HUDEP-2 (cell line): ENCODE measurements around the gene BSDC1.
"Not testable (repeated sequence)": the region's sequence is repeated elsewhere in the genome, so short reads cannot be mapped to it uniquely, and the experiment has no call there.

Source experiments
- DNase-seq, 76 experiments: peaks; one replicate each; lab custom pipeline; 2025; ENCODE audit not compliant: unreplicated experiment in 76 of 76; lab: John Stamatoyannopoulos, UW

The BSDC1 gene

GRCh38 chr1:32361674-32362473, 32.4 kb downstream of the BSDC1 start:
- DNase-seq: peak in 53 of 76 experiments; percentile 5 to 68 (median 40)

GRCh38 chr1:32361308-32361673, 33.0 kb downstream of the BSDC1 start:
- DNase-seq: no peak

DNA sequence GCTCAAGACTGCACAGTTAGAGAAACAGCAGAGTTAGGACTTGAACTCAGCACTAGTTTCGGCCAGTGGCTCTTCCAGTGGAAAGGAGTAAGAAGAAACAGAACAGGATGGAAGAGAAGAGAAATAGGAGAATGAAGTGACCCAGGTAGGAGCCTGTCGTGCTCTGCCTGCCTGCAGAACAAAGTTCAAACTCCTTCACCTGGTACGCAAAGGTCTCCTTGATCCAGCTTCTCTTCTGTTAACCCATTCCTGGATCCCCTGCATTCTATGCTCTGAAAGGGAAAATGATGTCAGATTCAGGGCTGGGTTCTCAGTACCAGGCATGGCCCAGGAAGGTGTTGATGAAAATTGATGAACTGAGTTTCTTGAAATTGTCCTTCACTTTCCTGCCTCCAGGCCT, 35.8 kb downstream of the BSDC1 start:
- no peak for DNase-seq

DNA sequence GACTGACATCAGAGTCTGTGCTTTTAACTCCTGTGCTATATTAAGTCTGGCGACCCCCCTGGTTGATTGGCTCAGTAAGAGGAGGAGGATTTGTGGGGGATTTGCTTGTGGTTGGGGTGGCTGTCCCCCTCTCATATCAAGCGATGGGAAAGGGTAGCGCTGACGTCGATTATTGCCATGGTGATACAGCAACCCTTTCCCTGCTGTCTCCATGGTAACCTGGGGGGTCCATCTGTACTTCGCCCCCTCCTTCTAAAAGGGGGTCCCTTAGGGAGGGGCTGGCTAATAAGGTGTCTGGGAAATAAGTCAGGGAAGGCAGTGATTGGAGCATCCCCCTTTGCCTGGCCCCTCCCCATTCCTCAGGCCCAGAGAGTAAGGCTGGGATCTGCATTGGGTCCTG, 36.6 kb downstream of the BSDC1 start:
- no peak for DNase-seq

GRCh38 chr1:32356478-32356877, 37.8 kb downstream of the BSDC1 start:
- no peak for DNase-seq

GRCh38 chr1:32355778-32356177, 38.5 kb downstream of the BSDC1 start:
- DNase-seq: not testable (repeated sequence)

DNA sequence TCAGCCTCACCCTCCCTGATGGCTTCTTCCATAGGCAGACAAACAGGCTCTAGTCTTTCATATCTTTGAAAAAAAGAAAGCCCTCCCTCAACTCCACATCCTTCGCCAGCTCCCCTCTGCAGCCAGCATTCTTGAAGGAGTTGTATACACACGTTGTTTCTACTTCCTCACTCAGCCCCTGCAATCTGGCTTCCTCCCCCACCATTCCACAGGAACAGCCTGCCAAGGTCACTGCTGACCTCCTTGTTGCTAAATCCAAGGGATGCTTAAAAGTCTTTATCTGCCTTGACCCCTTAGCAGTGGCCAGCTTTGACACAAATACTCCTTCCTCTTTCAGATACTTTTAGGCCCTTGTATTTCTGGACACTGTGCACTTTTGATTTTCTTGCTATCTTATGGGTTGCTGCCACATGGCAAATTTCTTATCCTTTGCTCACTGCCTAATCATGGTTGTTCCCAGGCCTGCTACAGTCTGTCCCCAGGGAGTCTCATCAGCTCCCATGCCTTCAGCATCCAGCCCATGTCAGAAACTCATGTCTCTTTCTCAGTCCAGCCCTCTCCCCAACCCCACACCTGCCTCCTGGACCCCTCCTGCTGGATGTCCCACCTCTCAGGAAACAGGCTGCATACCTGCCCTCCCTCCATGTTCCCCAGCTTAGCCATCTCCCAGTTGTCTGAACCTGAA, 40.2 kb downstream of the BSDC1 start:
- no peak for DNase-seq

DNA sequence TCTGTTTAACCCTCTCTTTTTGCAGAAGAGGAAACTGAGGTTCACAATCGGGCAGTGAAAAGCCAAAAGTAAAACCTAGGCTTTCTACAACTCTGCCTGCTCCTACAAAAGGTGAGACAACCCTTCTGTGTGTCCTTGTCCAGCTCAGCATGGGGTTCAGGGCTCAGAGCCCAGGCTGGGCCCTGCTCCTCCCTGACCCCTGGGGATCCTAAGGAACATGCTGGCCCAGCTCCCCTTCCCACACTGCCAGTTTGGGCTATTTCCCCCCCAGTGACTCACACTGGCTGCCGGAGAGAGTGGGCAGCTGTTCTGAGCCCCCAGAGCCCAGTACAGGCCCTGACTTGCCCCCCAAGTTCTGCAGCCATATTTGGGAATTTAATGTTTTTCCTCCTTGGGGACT, 40.8 kb downstream of the BSDC1 start:
- no peak for DNase-seq

GRCh38 chr1:32352831-32353383, 41.3 kb downstream of the BSDC1 start:
- DNase-seq: no peak

- no peak for DNase-seq
Measured at GRCh38 chr1:32352239-32352745, 41.9 kb downstream of the BSDC1 start.

DNA sequence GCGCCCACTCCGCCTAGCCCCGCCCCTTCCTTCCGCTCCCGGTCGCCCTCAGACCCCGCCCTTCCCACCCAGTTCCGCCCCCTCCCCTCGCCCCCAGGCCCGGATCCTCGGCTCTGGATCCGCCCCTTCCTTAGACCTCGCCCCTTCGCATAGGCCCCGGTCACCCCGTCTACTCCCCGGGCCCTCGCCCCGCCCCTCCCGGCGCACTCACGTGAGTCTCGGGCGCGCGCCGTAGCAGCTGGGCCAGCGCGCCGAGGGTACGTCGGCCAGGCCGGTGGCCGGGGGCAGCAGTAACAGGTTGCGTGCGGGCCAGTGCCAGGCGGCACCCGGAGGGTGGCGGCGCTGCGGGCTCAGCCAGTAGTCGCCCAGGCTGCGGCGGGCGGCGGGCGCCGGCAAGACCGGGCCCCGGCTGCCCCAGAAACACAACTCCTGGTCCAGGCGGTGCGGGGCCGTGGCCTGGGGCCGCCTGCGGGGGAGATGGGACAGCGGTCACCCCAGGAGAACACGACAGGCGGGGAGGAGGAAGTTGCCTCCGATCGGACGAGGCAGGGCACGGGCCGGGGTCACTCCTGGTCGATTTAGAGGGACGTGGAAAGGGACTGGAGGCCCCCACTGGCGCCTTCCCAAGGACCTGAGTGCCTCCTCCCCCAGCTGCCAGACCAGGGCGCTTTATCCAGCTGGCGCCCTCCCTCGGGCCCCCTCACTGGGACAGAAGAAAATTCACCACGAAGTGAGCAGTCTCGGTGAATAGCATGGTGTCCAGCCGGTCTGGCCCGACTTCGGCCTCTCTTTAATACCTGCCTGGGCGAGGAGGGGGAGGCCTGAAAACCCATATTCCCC, 42.6 kb downstream of the BSDC1 start:
- peak in 74 of 76 experiments; percentile 37 to 96 (median 91) for DNase-seq

DNA sequence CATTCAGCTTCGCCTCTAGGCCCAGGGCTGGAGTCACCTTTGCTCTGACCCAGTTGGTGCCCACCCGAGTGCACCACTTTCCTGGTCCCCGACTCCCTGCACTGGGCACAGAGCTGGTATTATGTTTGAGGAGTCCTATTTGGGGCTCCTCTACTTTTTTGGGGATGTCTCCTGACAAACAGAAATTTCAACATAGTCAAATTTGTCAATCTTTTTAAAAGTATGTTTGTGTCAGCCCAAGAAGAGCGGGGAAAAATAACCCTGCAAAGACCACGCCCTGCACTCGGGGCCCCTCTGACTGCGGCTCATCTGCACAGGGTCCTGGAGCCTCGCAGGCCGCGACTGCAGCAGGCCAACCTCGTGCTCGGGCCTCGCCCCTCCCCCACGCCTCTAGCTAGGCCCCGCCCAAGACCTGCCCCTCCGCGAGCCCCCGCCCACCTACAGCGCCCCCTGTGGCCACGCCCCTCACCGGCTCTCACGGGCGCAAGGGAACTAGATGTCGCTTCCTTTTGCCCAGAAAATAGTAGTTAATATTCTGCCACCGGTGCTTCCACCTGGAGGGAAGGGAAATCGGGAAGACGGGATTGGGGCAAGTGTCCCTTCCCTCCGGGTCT, 43.3 kb downstream of the BSDC1 start:
- DNase-seq: peak in 69 of 76 experiments; percentile 29 to 97 (median 81)

DNA sequence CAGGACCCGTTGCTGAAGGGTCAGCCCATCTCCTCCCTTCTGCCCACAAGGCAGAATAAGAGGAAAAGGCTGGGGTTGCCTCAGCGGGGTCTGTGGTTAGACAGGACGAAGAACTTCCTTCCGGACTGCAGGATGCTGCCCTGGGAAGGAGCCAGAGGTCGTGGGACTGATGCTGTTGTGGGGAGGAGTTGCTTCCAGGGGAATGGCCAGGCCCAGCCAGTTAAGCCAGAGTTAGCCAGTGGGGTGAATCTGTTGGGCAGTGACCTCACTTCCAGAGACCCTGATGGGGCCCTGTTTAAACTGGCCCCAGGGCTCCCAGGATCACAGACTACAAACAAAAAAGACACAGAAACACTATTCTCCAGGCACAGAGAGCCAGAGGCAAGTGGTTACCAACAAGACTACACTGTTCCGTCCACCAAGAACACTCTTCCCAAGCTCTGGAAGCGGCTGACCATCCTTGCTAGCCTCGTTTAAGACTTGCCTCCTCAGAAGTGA, 45.0 kb downstream of the BSDC1 start:
- DNase-seq: no peak

DNA sequence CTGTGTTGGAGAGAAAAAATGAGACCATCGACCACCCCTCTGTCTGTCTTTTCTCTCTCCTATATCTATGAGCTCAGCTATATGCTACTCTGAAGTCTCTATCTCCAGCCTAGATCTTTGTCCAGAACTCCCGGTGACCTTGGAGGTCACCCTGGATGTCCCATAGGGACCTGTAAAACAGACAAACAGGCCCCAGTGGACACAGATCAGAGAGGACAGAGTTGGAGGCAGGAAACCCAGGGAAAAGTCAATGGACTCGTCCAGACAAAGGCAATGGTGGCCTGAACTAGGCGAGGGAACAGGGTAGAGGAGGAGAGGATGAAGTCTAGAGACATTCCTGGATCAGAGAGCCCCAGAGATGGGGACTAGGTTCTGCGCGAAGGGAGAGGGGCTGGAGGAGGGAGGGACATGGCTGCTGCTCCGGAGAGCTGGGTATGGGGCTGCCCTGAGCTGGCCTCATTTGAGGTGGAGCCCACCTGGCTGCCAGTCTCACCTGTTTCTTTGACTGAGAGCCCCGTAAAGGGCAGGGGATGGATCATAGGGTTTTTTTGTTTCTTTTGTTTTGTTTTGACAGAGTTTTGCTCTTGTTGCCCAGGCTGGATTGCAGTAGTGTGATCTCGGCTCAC, 47.6 kb downstream of the BSDC1 start:
- DNase-seq: no peak

DNA sequence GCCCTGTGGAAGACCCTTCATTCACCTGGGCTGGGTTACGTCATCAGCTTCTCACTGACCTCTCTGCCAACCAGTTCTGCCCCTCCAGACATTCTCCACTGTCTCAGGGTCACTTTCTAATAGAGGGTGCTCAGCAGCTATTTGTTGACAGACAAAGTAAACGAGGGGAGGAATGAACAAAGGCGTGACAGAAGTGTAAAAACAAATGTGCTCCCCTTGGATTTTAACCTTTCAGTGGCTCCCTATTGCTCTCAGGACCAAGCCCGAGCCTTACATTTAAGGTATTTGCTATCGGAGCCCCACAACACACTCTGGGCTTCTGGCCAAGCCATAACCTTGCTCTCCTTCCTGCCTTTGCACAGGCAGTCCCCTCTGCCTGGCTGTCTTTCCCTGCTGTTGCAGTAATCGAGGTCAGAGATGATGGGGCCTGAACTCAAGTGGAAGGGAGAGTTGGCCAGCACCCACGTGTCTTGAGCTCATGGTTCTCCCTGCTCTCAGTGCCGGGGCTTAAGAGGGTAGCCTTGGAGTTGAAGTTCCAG, 48.9 kb downstream of the BSDC1 start:
- DNase-seq: peak in 46 of 76 experiments; percentile 6 to 61 (median 29)

DNA sequence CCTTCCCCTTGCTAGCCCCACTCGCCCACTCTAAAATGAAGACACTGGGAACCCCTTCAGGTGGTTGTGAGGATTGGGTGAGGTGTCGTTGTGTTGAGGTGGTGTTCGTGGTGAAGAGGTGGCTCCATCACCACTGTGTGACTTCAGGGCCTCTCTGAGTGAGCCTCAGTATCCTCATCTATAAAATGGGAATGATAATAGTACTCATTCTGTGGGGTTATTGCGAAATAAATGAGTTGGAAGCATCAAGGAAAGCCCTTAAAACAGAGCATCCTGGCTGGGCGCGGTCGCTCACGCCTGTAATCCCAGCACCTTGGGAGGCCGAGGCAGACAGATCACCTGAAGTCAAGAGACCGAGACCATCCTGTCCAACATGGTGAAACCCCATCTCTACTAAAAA, 51.5 kb downstream of the BSDC1 start:
- DNase-seq: no peak

GRCh38 chr1:32341971-32342370, 52.3 kb downstream of the BSDC1 start:
- DNase-seq: no peak

DNA sequence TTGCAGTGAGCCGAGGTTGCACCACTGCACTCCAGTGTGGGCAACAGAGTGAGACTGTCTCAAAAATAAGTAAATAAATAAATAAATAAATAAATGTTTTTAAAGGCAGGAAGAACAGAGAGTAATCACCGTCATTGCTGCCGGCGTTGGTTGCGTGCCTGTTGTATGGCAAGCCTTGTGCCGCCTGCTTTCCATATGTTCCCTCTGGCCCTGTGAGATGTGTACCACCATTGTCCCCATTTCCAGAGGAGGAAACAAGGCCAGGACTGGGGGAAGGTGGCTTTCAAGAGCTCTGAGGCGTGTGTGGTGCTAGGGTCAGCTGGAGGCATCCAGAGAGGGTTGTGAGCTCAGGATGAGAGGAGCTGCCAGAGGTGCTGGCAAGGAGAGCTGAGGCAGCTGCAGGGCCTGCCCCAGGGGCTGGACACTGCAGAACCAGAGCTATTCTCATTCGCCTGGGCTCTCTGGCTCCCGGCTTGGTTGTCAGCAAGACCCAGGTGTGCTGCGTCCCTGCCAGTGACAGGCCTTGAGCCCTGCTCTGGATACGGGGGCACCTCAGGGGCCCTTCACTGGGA, 53.0 kb downstream of the BSDC1 start:
- no peak for DNase-seq

- DNase-seq: peak in 4 of 76 experiments; percentile 7 to 27 (median 16)
Measured at GRCh38 chr1:32339363-32339978, 54.8 kb downstream of the BSDC1 start.
